GM12892 (cell line): ENCODE results near the gene PARD6G.

Experiments
- POLR2A ChIP-seq: IDR thresholded peaks from 2 replicates; pipeline ENCODE4 v1.6.1; 2011; ENCODE audit warnings: low read depth, low read length, control low read depth
- POLR2AphosphoS5 ChIP-seq: IDR thresholded peaks from 2 replicates; pipeline ENCODE4 v1.6.1; 2011; ENCODE audit warnings: low read depth, low read length, control low read depth
- TAF1 ChIP-seq: IDR thresholded peaks from 2 replicates; pipeline ENCODE4 v1.6.1; 2011; ENCODE audit warnings: low read depth, mild to moderate bottlenecking, control low read depth, low read length, borderline replicate concordance

DNA sequence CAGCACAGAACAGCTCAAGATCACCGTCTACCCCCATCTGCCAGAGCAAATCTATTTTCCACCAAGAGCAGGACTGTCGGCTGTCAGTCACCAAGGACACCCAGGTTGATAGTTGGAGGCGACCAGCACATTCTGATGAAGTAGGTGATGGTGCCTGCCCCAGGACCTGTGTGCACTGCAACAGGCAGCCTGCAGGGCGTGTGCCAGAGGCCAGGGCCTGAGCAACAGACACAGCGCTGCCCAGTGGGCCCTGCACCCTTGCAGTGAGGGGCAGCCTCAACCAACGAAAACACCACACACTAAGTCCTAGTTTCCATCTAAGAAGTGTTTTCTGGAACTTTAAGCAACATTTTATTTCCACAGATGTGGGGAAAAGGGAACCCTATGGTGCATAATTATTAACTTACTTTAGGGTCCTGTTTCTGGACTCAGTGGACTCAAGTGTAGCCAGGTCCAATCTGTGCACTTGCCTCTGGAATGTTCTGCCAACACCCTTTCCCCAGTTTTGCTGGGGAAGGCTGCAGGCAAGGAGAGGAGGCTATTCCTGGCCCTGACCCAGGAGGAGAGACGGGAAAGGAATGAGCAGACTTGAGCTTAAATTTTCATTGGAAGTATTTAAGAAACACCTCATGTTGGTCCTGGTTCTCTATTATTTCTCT is 76.8 kb downstream of the PARD6G start:
- no peak for TF ChIP-seq POLR2AphosphoS5
- TF ChIP-seq POLR2A: no peak
- TF ChIP-seq TAF1: no peak
